ENCODE data around the gene BFSP1.

Gene BFSP1

GRCh38 chr20:17461941-17462340 is 69.2 kb downstream of the BFSP1 start:
- DNase-seq (ENCODE audit: low read depth) = no peak

- DNase-seq (ENCODE audit: low read depth) = no peak
These were observed 71.1 kb downstream of the BFSP1 start for GRCh38 chr20:17460119-17460518.

GRCh38 chr20:17457588-17458190 is 73.5 kb downstream of the BFSP1 start:
- no peak for DNase-seq (ENCODE audit: low read depth)

- DNase-seq (ENCODE audit: low read depth) = no peak
These were observed 74.1 kb downstream of the BFSP1 start for GRCh38 chr20:17457079-17457478.

GRCh38 chr20:17456279-17456678 is 74.9 kb downstream of the BFSP1 start:
- no peak for DNase-seq (ENCODE audit: low read depth)

GRCh38 chr20:17453592-17453991 is 77.6 kb downstream of the BFSP1 start:
- no peak for DNase-seq (ENCODE audit: low read depth)

GRCh38 chr20:17452441-17452840 is 78.7 kb downstream of the BFSP1 start:
- DNase-seq (ENCODE audit: low read depth) = no peak

GRCh38 chr20:17449031-17449430 is 82.1 kb downstream of the BFSP1 start:
- no peak for DNase-seq (ENCODE audit: low read depth)

- DNase-seq (ENCODE audit: low read depth) = no peak
These were observed 83.1 kb downstream of the BFSP1 start for GRCh38 chr20:17448071-17448470.

GRCh38 chr20:17446171-17446570 is 85.0 kb downstream of the BFSP1 start:
- DNase-seq (ENCODE audit: low read depth) = no peak

GRCh38 chr20:17445543-17445942 is 85.6 kb downstream of the BFSP1 start:
- no peak for DNase-seq (ENCODE audit: low read depth)

GRCh38 chr20:17444091-17444490 is 87.1 kb downstream of the BFSP1 start:
- DNase-seq (ENCODE audit: low read depth) = no peak

All from T-helper 22 cell (primary cell).